ENCODE results near the gene TECPR1. TPM values are rescaled to one million over a fixed set of nuclear protein-coding genes. Genes with fewer than 3 reads are reported as not detected.

TECPR1 gene
- polyA plus RNA-seq, 1 donor, result 28.6 TPM

DNA sequence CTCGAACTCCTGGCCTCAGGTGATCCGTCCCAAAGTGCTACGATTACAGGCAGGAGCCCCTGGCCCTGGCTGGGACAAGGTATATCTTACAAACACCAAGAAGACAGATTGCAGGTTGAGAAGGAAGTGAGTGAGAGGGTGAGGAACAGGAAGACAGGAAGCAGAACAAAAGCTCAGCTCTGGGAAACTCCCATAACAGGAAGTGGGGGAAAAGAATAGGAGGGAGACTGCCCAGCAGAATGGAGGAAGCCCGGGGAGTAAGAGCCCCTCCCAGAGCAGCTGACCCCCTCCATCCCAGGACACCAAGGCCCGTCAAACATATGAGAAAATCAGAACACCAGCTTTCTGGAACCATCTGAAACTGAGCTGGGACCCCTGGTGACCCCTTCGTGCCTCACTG lies 2.9 kb downstream of the TECPR1 start:
- DNase-seq (ENCODE audit: low read depth), result no peak

DNA sequence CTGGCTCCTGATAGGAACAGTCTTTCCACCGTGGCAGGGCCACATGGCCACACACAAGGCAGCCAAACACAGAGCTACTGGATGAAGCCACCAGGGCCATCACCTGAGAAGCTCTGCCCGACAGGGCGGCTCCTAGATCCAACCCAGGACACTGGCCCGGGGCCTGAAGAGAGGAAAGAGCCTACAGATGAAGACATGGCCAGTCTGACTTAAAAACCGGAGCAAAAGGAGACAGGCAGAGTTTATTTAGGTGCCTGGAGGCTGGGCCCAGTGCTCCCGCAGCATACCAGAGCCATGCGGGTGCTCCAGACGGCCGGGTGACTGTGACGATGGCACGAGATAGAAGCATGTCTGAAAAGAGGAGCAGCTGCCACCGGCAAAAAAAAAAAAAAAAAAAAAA lies 3.9 kb downstream of the TECPR1 start:
- DNase-seq (ENCODE audit: low read depth), result no peak

DNA sequence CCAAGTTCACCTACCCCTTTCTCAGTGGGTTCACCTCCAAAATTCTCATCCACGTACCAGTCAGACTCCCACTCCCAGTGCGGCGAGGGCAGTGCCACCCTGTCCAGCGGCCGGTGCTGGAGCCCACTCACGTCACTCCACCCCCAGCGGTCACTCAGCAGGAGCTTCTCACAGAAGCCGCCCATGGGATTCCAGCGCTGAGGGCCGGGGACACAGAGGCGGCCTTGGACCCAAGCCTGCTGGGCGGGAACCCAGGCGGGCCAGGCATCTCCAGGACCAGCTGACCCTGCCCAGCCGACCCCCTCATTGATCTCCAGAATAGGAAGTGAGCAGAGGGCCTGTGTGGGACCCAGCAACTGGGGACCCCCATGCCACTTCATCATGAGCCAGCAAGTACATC lies 7.2 kb downstream of the TECPR1 start:
- no peak for DNase-seq (ENCODE audit: low read depth)

DNA sequence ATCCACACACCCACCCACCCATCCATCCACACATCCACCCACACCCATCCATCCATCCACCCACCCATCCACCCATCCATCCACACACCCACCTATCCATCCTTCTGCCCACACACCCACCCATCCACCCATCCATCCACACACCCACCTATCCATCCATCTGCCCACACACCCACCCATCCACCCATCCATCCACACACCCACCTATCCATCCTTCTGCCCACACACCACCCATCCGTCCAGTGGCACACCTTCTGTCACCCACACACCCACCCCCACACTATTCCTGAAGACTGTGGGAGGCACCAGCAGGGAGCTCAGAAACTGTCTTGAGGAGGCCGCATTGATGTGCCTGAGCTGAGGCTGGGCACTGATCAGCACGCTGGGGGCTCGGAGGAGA lies 9.1 kb downstream of the TECPR1 start:
- no peak for DNase-seq (ENCODE audit: low read depth)

DNA sequence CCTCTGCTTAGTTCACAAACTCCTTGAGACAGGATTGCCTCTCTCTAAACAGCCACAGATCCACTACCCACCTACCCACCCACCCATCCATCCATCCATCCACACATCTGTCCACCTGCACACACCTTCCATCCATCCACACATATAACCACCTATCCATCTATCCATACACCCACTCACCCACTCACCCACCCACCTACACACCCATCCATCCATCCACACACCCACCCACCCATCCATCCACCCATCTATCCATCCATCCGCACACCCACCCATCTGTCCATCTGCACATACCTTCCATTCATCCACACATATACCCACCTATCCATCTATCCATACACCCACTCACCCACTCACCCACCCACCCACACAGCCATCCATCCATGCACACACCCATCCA lies 9.7 kb downstream of the TECPR1 start:
- no peak for DNase-seq (ENCODE audit: low read depth)

DNA sequence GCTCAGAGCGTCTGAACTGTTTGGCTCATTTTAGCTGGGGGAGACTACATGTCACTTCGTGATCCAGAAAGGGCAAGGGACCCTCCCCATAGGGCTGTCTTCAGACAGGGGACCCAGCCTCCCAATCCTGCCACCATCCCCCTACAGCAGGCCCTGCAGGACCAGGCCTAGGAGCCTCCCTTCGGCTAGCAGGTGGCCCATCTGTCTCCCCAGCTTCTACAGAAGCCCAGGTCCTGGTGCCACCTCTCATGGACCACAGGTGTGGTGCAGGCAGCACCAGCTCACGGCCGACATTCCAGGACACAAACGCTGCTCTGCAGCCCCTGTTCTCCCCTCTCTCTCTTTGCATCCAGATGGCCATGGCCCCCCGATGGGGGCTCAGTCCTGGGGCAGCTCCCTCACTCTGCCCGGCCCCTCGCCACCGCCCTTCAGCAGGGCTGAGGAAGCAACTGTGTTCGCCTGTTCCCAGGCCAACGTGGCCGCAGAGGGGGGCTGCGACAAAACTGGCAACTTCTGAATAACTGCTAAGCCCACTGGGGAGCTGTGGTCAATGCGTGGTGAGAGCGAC lies 10.3 kb downstream of the TECPR1 start:
- DNase-seq (ENCODE audit: low read depth), result no peak

DNA sequence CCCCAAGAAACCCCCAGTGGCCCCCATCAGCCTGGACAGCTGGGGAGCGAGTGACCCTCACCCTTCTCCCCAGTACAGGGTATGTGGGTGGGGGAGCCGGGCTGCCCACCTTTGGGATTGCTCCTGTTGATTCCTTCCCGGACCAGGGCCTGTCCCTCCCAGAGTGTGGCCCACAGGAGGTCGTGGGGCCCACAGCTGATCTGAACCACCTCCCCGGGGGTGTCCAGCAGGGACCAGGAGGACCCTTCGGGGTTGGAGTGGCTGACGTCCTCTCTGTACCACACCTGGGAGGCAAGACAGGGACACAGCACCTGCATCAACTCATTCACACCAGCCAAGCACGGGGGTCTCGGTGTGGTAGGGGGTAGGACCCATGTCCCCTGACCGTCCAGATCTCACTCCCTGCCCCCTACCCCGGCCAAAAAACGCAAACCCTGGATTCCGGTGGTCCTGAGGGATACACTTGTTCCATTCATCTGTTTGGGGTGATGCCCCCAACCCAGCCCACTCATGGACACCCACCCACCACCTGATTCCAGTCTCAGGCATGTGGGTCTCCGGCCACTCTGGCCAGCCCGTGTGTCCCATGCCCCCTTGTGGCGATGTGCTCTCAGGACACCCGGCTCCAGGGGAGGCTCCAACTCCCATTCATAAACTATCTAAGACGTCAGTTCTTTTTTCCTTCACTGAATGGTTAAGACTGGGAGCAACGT lies 10.9 kb downstream of the TECPR1 start:
- no peak for DNase-seq (ENCODE audit: low read depth)

DNA sequence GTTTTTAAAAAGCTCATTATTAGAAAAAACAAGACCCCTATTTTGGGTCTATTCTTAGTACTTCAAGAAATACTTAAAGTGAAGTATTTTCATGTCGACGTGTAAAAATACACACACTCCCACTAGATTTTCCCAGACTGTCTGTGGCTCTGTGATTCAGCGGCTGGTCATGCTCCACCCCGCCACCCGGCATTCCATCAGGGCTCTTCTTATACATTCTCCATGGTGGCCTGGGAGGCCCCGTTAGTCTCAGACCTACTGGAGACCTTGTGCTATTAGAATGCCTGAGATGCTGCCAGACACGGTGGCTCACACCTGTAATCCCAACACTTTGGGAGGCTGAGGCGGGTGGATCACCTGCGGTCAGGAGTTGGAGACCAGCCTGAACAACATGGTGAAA lies 13.1 kb downstream of the TECPR1 start:
- no peak for DNase-seq (ENCODE audit: low read depth)

DNA sequence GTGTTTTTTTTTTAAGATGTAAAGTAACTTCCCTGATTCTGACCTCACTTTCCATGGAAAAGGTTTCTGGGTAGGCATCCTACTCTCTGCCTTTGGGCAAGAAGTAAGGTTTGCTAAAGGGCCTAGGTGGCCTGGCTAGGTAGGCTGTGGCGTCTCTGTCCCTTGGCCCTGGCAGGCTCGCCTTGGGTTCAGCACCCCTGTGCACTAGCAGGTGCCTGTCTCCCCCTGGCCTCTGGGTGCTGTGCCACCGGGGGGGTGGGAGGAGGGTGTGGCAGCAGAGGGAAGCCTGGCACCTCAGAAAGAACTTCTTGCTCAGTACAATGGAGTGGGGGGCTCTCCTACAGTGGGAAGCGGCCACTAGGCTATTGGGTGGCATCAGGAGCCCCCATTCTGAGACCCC lies 14.0 kb downstream of the TECPR1 start:
- DNase-seq (ENCODE audit: low read depth), result no peak

DNA sequence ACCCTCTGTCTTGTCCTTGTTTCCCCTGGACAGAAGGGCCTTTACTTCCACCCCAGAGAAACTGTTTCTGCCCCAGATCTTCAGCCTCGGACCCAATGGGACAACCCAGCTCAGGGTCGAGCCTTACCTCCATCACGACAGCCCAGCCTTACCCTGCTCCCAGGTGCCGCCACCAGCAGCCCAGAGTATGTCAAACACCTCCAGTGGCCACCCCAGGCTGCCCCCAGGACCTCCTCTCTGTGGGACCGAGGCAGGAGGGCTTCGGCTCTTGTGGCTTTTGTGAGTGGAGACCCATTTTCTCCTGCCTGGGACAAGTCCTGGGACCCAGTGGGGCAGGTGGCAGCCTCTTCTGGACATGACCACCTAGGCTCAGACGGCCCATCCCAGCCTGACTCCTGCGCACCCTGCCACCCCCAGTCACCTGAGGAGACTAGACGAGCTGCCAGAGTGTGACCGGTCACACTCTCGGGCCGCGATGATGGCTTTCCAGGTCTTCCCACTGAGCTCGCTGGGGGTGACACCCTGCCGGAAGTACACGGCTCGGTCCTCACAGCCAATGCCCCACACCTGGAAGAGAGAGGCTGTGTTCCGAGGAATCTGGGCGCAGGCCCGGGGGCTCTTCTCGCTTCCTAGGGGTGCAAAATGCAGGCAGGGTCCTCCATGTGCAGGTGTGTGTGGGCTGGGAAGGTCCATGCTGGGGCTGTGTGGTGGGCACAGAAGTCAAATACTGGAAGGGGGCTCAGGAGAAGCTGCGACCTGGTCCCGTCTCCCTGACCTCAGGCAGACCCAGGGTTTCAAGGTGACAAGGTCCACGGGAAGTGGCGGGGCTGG lies 15.5 kb downstream of the TECPR1 start:
- no peak for DNase-seq (ENCODE audit: low read depth)

DNA sequence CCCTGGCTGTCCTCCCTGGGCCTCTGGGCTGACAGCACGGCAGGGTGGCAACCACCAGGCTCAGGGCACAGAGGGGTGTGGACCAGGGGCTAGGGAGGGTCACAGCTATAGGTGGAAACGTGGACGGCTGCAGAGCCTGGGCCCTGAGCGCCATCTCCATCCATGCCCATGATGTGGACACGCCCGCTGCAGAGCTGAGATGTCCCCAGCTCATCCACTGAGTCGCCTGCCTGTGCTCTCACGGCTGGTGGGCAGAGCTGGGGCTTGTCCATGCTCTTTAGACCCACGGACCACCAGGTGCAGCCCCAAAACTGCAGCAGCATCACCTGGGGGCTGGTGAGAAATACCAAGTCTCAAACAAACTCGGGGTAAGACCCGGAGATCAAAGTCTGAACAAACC lies 16.1 kb downstream of the TECPR1 start:
- no peak for DNase-seq (ENCODE audit: low read depth)

DNA sequence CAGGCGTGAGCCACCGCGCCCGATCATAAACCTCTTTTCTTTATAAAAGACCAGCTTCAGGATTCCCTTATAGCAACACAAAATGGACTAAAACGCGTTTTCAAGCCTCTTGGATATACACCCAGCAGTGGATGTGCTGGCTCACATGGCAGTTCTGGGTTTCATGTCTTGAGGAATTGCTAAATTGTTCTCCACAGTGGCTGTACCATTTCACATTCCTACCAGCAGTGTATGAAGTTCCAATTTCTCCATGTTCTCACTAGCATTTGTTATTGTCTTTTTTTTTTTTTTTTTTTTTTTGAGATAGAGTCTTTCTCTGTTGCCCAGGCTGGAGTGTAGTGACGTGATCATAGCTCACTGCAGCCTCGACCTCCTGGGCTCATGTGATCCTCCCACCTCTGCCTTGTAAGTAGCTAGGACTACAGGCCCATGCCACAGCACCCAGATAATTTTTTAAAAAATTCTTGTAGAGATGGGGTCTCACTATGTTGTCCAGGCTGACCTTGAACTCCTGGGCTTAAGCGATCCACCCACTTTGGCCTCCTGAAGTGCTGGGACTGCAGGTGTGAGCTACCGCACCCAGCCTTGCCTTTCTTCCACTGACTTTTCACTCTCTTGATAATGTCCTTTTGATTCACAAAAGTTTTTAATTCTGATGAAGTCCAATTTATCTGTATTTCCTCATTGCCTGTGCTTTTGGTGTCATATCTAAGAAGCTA lies 17.4 kb downstream of the TECPR1 start:
- DNase-seq (ENCODE audit: low read depth), result no peak

DNA sequence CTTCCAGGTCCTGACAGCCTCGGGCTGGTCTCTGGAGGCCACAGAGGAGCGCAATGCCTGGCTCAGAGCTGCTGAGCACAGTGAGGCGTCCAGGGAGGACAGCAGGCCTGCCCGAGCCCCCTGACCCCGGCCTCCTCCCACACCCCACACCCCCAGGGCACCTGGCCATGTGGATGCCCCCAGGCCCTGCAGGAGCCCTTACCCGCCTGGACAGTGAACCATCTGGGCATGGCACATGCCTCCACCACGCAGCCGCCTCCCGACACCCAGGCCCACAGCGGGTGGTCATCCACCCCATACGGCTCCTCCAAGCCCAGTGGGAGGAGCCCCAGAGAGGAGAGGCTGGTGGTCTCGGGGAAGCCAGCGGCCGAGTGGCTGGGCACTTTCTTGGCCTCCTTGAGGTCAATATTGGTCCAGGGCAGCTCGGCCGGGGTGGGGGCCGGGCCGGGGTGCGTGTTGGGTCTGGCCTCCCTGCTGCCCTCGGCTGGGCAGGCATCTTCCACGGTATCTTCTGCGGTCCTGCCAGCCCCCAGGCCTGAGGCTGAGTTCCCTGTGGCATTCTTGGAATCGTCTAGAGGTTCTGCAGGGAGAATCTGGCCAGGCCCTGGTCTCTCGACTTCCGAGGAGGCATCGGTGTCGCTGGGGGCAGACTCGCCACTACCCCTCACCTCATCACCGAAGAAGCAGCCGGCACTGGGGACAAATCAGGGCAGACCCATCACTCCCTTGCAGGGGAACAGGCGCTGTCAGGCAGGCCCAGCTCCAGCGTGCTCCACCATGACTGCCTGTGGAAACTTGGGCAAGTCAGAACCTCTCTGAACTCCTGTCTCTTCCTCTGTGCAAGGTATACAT lies 18.6 kb downstream of the TECPR1 start:
- DNase-seq (ENCODE audit: low read depth), result no peak

DNA sequence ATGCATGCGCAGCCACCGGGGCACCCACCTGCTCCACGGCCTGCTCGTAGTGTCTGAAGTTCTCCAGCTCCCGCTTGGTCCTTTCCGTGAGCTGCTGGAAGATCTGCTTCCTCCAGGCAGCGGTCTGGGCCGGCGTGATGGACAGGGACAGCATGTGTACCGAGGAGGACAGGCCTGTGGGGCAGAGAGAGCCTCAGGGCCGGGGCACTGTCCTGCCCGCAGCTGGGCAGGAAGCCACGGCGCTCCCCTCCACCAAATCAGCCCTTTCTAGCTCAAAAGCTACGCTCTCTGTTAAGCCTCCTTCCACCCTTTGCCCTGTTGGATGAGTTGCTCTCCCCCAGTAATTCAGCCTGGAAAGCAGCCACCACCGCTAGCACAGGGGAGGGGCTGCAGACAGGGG lies 19.2 kb downstream of the TECPR1 start:
- DNase-seq (ENCODE audit: low read depth), result no peak

DNA sequence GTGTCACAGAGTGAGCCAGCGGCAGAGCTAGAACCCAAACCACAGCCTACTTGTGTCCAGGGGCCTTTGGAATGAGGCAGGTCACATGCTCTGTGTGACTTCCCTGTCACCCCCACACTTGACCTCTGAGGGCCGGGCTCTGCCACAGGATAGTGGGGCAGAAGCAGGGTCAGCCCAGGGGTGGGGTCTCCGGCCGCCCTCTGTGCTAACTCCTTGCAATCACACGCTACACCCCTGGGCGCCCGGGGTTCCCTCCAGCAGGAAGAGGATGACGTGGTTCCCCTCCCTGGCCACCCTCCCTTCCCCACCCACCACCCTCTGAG lies 19.8 kb downstream of the TECPR1 start:
- no peak for DNase-seq (ENCODE audit: low read depth)

DNA sequence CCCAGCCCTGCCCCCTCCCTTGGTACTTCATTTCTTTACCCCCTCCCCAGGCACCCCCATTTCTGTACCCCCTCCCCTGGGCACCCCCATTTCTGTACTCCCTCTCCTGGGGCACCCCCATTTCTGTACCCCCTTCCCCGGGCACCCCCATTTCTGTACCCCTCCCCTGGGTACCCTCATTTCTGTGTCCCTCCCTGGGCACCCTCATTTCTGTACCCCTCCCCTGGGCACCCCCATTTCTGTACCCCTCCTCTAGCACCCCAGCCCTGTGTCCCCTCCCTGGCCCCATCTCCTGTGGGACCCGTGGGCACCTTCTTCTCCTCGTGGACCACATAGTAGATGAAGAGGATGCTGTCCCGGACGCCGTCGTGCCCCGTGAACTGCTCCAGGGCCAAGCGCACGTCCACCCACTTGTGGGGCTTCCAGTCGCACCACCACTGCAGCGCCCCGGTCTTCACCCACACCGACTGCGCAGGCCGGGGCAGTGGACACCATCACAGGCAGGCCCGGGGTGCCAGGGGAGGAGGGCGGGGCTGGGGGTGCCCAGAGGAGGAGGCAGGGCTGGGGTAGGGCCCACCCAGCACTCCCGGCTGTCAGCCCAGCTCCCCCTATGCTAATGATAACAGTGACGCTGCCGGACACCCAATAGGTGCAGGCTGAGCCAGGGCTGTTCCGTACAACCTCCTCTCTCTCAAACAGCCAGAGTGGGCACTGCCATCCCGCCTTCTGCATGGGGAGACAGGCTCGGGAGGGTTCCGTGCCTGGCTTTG lies 20.4 kb downstream of the TECPR1 start:
- no peak for DNase-seq (ENCODE audit: low read depth)

DNA sequence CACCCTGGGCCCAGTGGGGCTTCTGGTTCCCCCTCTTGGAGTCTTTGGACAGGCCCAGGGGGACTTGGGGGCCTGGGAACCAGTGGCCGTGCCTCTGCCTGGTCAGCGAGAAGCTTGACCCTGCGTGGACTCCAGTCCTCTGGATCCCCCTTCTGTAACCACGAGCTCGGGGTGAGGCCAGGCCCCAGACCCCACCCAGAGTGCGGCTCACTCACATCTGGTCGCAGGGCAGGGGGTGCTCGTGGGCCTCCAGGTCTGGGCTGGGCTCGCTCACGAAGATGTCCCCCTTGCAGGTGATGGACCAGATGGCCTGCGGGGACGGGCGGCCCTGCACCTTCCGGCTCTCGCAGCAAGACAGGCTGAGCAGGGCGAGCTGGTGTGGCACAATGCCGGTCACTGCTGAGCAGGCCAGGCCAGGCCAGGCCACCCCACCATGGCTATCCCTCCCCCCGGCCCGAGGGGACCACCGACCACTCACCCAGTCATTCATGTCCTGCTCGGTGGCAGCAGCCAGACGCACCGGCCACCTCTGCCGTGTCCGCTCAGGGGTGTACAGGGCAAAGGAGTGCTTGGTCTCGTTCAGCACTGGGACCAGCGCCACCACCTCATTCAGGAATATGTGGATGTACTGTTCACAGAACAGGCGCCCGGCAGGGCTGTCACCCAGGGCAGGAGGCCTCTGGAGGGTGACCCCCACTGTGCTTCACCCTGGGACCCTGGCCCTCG lies 21.1 kb downstream of the TECPR1 start:
- DNase-seq (ENCODE audit: low read depth), result no peak

DNA sequence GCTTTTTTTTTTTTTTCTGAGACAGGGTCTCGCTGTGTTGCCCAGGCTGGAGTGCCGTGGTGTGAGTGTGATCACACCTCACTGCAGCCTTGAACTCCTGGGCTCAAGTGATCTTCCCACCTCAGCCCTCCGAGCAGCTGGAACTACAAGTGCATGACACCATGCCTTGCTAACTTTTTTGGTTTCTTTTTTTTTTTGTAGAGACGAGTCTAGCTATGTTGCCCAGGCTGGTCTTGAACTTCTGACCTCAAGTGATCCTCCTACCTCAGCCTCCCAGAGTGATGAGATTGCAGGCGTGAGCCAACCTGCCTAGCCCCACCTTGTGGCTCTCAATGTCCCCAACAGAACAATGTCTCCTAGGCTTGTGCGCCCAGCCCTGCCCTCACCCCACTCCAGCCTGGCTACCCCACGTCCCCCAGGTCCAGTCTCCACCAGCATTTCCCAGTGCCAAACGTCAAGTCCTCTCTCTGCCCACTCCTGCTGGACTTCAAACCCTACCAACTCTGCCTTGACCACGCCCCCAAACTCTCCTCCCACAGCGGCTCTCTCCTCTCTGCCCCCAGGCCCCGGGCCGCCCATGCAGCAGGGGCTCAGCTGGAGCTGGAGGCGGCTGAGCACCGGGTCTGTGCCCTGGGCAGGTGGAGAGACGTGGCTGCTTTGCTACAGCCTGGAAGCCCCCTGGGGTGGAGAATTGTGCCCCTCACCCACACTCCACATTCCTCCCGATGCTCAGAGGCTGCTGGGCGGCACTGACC lies 21.9 kb downstream of the TECPR1 start:
- no peak for DNase-seq (ENCODE audit: low read depth)

DNA sequence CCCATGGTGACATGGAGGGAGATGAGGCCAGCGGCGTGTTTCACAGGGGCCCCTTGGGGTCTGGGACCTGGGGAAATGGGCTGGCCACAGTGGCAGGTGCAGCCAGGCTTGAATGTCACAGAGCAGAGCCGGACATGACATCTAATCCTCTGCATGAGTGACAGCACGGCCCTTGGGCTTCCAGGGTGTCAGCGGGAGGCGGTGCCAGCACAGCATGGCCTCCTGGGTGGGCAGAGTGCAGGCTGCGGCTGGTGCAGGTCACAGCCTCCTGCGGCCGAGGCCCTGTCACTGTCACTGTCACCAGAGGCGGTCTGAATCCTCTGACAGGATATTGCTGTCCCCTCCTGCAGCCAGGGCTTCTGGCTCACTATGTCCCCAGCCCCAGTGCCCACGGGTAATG lies 22.6 kb downstream of the TECPR1 start:
- no peak for DNase-seq (ENCODE audit: low read depth)
